Testis (tissue), 2 donors: ENCODE data around the gene CELSR1.

Experiments
- CTCF ChIP-seq, 3 experiments: fragments of 450-650 bp in 2 of 3; fragments of 200-600 bp in 1 of 3; sonication (generic) in 1 of 3; IDR thresholded peaks; one replicate each; pipeline ENCODE4 v1.5.1; 2016 to 2019; ENCODE audit warnings: antibody characterized with exemption in 3 of 3, mild to moderate bottlenecking in 2 of 3, moderate library complexity in 1 of 3
- POLR2A ChIP-seq: fragments of 450-650 bp; IDR thresholded peaks from one replicate; pipeline ENCODE4 v1.6.1; 2017; ENCODE audit warnings: antibody characterized with exemption, mild to moderate bottlenecking, moderate library complexity

- no peak for TF ChIP-seq CTCF (IDR thresholded peaks at IDR 0.05)
- TF ChIP-seq POLR2A: no peak
These were observed 71.2 kb downstream of the CELSR1 start for GRCh38 chr22:46466255-46466676.
